GM12801 (cell line): ENCODE measurements around the gene CRKL.

Experiments
- CTCF ChIP-seq: IDR thresholded peaks from one replicate; pipeline ENCODE4 v1.5.1; 2011; ENCODE audit warnings: control low read depth; ENCODE audit not compliant: insufficient read length; ENCODE audit errors: extremely low read depth

Gene CRKL

GRCh38 chr22:20964799-20965103, 47.5 kb downstream of the CRKL start:
- no peak for TF ChIP-seq CTCF

GRCh38 chr22:20965104-20965887, 48.1 kb downstream of the CRKL start:
- TF ChIP-seq CTCF = no peak

- no peak for TF ChIP-seq CTCF
Measured at GRCh38 chr22:20965888-20966855, 49.0 kb downstream of the CRKL start.

- no peak for TF ChIP-seq CTCF
Measured at GRCh38 chr22:20966883-20967696, 49.9 kb downstream of the CRKL start, which contains the start of gene AIFM3. TSS of gene AIFM3 (plus strand) at chr22:20967255. CDS start at chr22:20967945, 690 bp downstream.

- no peak for TF ChIP-seq CTCF
Measured at GRCh38 chr22:20967697-20968211, 50.5 kb downstream of the CRKL start.

- no peak for TF ChIP-seq CTCF
Measured at GRCh38 chr22:20968281-20968977, 51.2 kb downstream of the CRKL start.
